ENCODE results near the gene CLDN20. TPM values are rescaled to one million over a fixed set of nuclear protein-coding genes. Genes with fewer than 3 reads are reported as not detected.

CLDN20 gene
- total and polyA plus RNA-seq, 10 of the 15 experiments (the other 5 are each of a cell fraction or from before 2014, with no cell fraction given), result 0.13 to 0.23 TPM; not detected in 8

DNA sequence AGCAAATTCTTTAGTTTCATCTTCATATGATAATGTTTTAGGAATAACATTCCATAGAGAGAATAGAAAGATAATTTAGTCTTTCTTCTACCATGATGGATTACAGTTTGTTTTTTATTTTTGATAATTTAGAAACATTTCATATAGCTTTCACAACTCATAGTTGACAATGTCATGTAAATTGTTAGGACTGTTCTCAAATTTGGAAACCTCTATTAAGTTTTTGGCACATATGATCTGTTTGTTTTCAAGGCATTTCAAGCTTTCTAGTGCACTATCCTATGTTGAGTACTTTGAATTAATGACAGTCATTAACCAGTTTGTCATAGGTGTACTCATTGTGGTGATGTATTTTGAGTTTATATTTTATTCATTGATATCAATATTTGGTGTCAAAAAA is 61.2 kb downstream of the CLDN20 start:
- TF ChIP-seq, protein P1, sequence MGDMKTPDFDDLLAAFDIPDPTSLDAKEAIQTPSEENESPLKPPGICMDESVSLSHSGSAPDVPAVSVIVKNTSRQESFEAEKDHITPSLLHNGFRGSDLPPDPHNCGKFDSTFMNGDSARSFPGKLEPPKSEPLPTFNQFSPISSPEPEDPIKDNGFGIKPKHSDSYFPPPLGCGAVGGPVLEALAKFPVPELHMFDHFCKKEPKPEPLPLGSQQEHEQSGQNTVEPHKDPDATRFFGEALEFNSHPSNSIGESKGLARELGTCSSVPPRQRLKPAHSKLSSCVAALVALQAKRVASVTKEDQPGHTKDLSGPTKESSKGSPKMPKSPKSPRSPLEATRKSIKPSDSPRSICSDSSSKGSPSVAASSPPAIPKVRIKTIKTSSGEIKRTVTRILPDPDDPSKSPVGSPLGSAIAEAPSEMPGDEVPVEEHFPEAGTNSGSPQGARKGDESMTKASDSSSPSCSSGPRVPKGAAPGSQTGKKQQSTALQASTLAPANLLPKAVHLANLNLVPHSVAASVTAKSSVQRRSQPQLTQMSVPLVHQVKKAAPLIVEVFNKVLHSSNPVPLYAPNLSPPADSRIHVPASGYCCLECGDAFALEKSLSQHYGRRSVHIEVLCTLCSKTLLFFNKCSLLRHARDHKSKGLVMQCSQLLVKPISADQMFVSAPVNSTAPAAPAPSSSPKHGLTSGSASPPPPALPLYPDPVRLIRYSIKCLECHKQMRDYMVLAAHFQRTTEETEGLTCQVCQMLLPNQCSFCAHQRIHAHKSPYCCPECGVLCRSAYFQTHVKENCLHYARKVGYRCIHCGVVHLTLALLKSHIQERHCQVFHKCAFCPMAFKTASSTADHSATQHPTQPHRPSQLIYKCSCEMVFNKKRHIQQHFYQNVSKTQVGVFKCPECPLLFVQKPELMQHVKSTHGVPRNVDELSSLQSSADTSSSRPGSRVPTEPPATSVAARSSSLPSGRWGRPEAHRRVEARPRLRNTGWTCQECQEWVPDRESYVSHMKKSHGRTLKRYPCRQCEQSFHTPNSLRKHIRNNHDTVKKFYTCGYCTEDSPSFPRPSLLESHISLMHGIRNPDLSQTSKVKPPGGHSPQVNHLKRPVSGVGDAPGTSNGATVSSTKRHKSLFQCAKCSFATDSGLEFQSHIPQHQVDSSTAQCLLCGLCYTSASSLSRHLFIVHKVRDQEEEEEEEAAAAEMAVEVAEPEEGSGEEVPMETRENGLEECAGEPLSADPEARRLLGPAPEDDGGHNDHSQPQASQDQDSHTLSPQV (IDR thresholded peaks at IDR 0.05), result no peak
- TF ChIP-seq EP300 (IDR thresholded peaks at IDR 0.05; ENCODE audit: borderline replicate concordance in 1 of 2, control insufficient read depth in 1 of 2, low read depth in 2 of 2, low read length in 2 of 2) (no peak), IKZF2 (IDR thresholded peaks at IDR 0.05) (no peak)
- no TSS peak for BruUV-seq (replicated peaks)
- Histone ChIP-seq H3K9me3 (replicated peaks; ENCODE audit: control insufficient read depth, insufficient read depth, low read length) (no peaks in the 10 kb centered on the region), H3K79me2 (ENCODE audit: control insufficient read depth, insufficient read depth, low read length) (no peaks in the 10 kb centered on the region), H3K4me3 (no peak overlapping the region), H3K9ac (ENCODE audit: control insufficient read depth, insufficient read depth, low read length) (no peak overlapping the region), H2AFZ (ENCODE audit: control insufficient read depth, low read depth, low read length) (no peak overlapping the region), H3K36me3 (ENCODE audit: control insufficient read depth in 2 of 2, insufficient read depth in 2 of 2, low read length in 1 of 2) (no peaks in the 10 kb centered on the region), H4K20me1 (ENCODE audit: control insufficient read depth, insufficient read depth) (no peaks in the 10 kb centered on the region), H3K27me3 (replicated peaks in 1 of 2; ENCODE audit: control insufficient read depth in 2 of 2, insufficient read depth in 2 of 2, low read length in 1 of 2) (no peaks in the 10 kb centered on the region), H3K27ac (ENCODE audit: control insufficient read depth, insufficient read depth) (no peak overlapping the region), H3K4me2 (ENCODE audit: control insufficient read depth, insufficient read depth) (no peak overlapping the region), H3K4me1 (ENCODE audit: control insufficient read depth, insufficient read depth, low read length) (no peaks in the 10 kb centered on the region; the same call in none of the 2 replicates)
- no peak for FAIRE-seq
- DNase-seq (ENCODE audit: low read depth, low spot score), result no peak
- no peak for ATAC-seq
- SMC1A ChIA-PET (ENCODE audit: uncharacterized antibody, unreplicated experiment), result interaction anchor here (8.0 kb wide), 1 partner anchor 9 kb away, joined by 66 read pairs; the partner anchor contains the start of gene TFB1M
- CTCF ChIA-PET, result interaction anchor here (1.0 to 6.3 kb wide), 3 partner anchors 8 to 207 kb away, joined by 4 to 40 read pairs (median 4); no protein-coding TSS in a partner anchor
- POLR2A ChIA-PET, result no interaction called here
- in situ Hi-C loops (cut with MboI), result loop anchor here (5.0 to 10.0 kb wide), 3 partner anchors 207 to 1240 kb away; no protein-coding TSS in a partner anchor
- RAD21 ChIA-PET (ENCODE audit: unreplicated experiment), result interaction anchor here (0.9 to 1.1 kb wide), 2 partner anchors 10 to 204 kb away, joined by 4 to 6 read pairs; partner anchors contain the start of gene TFB1M
- intact Hi-C loops (cut with micrococcal nuclease; ENCODE audit: unreplicated experiment), result loop anchor here (5.0 to 10.0 kb wide), 6 partner anchors 92 to 1952 kb away; no protein-coding TSS in a partner anchor

All from GM12878 (cell line).